ENCODE measurements around the gene MAD2L1BP. TPM values are rescaled to one million over a fixed set of nuclear protein-coding genes. Genes with fewer than 3 reads are reported as not detected.

MAD2L1BP gene
- total and polyA plus RNA-seq, 2 of the 13 experiments (the other 11 are each of a cell fraction or from before 2014, with no cell fraction given) = 54.2 to 55.5 TPM

GRCh38 chr6:43668151-43669028 lies 32.8 kb downstream of the MAD2L1BP start (continued):
- TF ChIP-seq SAFB2 (CRISPR knock-in tag; IDR thresholded peaks at IDR 0.05; ENCODE audit: borderline replicate concordance, low read depth) (peak; percentile 92; the same call in 1 of the 2 replicates), MAZ (IDR thresholded peaks at IDR 0.05; ENCODE audit: borderline replicate concordance, low read depth, low read length) (peak; percentile 91), MAZ (CRISPR knock-in tag; IDR thresholded peaks at IDR 0.05; ENCODE audit: low read depth) (no peak), ZNF777 (CRISPR knock-in tag; IDR thresholded peaks at IDR 0.05) (no peak), RXRA (CRISPR knock-in tag; IDR thresholded peaks at IDR 0.05) (peak; percentile 77), YEATS4 (CRISPR knock-in tag; IDR thresholded peaks at IDR 0.05; ENCODE audit: borderline replicate concordance) (no peak; the same call in 1 of the 2 replicates), ZNF10 (CRISPR knock-in tag; IDR thresholded peaks at IDR 0.05; ENCODE audit: borderline replicate concordance, low read depth) (no peak), ZNF292 (CRISPR knock-in tag; IDR thresholded peaks at IDR 0.05; ENCODE audit: borderline replicate concordance, low read depth) (peak; percentile 97), ZNF224 (CRISPR knock-in tag; IDR thresholded peaks at IDR 0.05) (no peak), CHCHD3 (CRISPR knock-in tag; IDR thresholded peaks at IDR 0.05) (0 out of 2 replicates have a peak, but pooled peaks have one; percentile 45), HNRNPLL (IDR thresholded peaks at IDR 0.05; ENCODE audit: low read depth, low read length, poor library complexity, severe bottlenecking) (peak; percentile 70), ZNF883 (CRISPR knock-in tag; IDR thresholded peaks at IDR 0.05; ENCODE audit: not compliant biosample characterization) (peak; percentile 64), HNRNPL (IDR thresholded peaks at IDR 0.05; ENCODE audit: low read depth, low read length) (peak; percentile 98), PAF1 (CRISPR knock-in tag; IDR thresholded peaks at IDR 0.05) (no peak; the same call in 1 of the 2 replicates), ZSCAN29 (CRISPR knock-in tag; conservative IDR thresholded peaks at IDR 0.05) (peak; percentile 58; the same call in 1 of the 2 replicates), ZNF839 (CRISPR knock-in tag; IDR thresholded peaks at IDR 0.05; ENCODE audit: borderline replicate concordance) (no peak), ZSCAN12 (CRISPR knock-in tag; IDR thresholded peaks at IDR 0.05) (no peak), HOXD1 (CRISPR knock-in tag; IDR thresholded peaks at IDR 0.05) (peak; percentile 60; the same call in 1 of the 2 replicates), FOXM1 (CRISPR knock-in tag; IDR thresholded peaks at IDR 0.05) (no peak), ZNF564 (CRISPR knock-in tag; IDR thresholded peaks at IDR 0.05) (no peak), ZBTB33 (CRISPR knock-in tag; IDR thresholded peaks at IDR 0.05) (peak; percentile 100), HDAC2 (CRISPR knock-in tag; IDR thresholded peaks at IDR 0.05) (peak; percentile 94), ZNF260 (CRISPR knock-in tag; IDR thresholded peaks at IDR 0.05; ENCODE audit: borderline replicate concordance, low read depth) (no peak), ZNF691 (CRISPR knock-in tag; IDR thresholded peaks at IDR 0.05; ENCODE audit: borderline replicate concordance, low read depth) (peak; percentile 83; the same call in 1 of the 2 replicates), PHF21A (CRISPR knock-in tag; IDR thresholded peaks at IDR 0.05) (peak; percentile 77; the same call in 1 of the 2 replicates)
- TF ChIP-seq, protein P1, sequence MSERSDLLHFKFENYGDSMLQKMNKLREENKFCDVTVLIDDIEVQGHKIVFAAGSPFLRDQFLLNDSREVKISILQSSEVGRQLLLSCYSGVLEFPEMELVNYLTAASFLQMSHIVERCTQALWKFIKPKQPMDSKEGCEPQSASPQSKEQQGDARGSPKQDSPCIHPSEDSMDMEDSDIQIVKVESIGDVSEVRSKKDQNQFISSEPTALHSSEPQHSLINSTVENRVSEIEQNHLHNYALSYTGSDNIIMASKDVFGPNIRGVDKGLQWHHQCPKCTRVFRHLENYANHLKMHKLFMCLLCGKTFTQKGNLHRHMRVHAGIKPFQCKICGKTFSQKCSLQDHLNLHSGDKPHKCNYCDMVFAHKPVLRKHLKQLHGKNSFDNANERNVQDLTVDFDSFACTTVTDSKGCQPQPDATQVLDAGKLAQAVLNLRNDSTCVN (CRISPR knock-in tag; IDR thresholded peaks at IDR 0.05; ENCODE audit: borderline replicate concordance) = no peak
